ENCODE results near the gene HIVEP3.

Gene HIVEP3

GRCh38 chr1:41626616-41627375 is 291.9 kb downstream of the HIVEP3 start:
- no peaks in the 10 kb centered on the region for H3K27me3 Mint-ChIP-seq
- H3K27ac Mint-ChIP-seq = no peak overlapping the region
- peaks cover 26% of the 10 kb centered on the region for H3K36me3 Mint-ChIP-seq
- peaks cover 67% of the 10 kb centered on the region for H3K4me1 Mint-ChIP-seq
- no peaks in the 10 kb centered on the region for H3K9me3 Mint-ChIP-seq
- H3K4me3 Mint-ChIP-seq = peak overlapping the region; percentile 11

DNA sequence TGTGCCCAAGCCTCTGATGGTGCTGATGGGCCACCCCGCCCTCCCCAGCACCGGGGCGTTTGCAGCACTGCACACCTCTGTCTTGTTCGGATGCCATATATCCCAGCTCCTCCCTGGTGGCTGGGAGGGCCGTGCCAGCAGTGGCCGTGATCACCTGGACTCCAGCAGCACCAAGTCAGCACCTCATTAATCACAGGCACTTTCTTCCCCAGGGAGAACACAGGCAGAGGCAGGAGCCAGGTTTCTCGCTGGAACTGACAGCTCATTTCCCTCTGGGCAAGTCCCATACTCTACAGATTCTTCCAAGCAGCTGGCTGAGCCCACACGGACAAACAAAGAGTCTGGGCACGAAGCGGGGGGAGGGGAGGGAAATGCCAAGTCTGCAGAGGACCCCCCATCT is 292.6 kb downstream of the HIVEP3 start:
- H3K4me3 Mint-ChIP-seq = no peak overlapping the region
- no peaks in the 10 kb centered on the region for H3K27me3 Mint-ChIP-seq
- peaks cover 69% of the 10 kb centered on the region for H3K4me1 Mint-ChIP-seq
- no peaks in the 10 kb centered on the region for H3K9me3 Mint-ChIP-seq
- peak overlapping the region; percentile 59 for H3K27ac Mint-ChIP-seq
- H3K36me3 Mint-ChIP-seq = peaks cover 26% of the 10 kb centered on the region

GRCh38 chr1:41623736-41624135 is 295.0 kb downstream of the HIVEP3 start:
- Mint-ChIP-seq H3K27me3 (no peaks in the 10 kb centered on the region), H3K4me3 (no peak overlapping the region), H3K27ac (no peak overlapping the region), H3K36me3 (peaks cover 25% of the 10 kb centered on the region), H3K9me3 (no peaks in the 10 kb centered on the region), H3K4me1 (peaks cover 55% of the 10 kb centered on the region)

- Mint-ChIP-seq H3K9me3 (no peaks in the 10 kb centered on the region), H3K4me1 (peaks cover 52% of the 10 kb centered on the region), H3K4me3 (no peak overlapping the region), H3K27me3 (no peaks in the 10 kb centered on the region), H3K36me3 (peaks cover 22% of the 10 kb centered on the region), H3K27ac (no peak overlapping the region)
Measured at GRCh38 chr1:41622859-41623732, 295.6 kb downstream of the HIVEP3 start.

- Mint-ChIP-seq H3K27me3 (no peaks in the 10 kb centered on the region), H3K27ac (no peak overlapping the region), H3K9me3 (no peaks in the 10 kb centered on the region), H3K4me3 (no peak overlapping the region), H3K4me1 (peaks cover 47% of the 10 kb centered on the region), H3K36me3 (peaks cover 18% of the 10 kb centered on the region)
Measured at GRCh38 chr1:41622402-41622801, 296.3 kb downstream of the HIVEP3 start.

- H3K36me3 Mint-ChIP-seq = peaks cover 18% of the 10 kb centered on the region
- no peak overlapping the region for H3K27ac Mint-ChIP-seq
- H3K27me3 Mint-ChIP-seq = no peaks in the 10 kb centered on the region
- peaks cover 41% of the 10 kb centered on the region for H3K4me1 Mint-ChIP-seq
- H3K4me3 Mint-ChIP-seq = no peak overlapping the region
- H3K9me3 Mint-ChIP-seq = no peaks in the 10 kb centered on the region
Measured at GRCh38 chr1:41621791-41622190, 296.9 kb downstream of the HIVEP3 start.

- peaks cover 38% of the 10 kb centered on the region for H3K4me1 Mint-ChIP-seq
- no peak overlapping the region for H3K27ac Mint-ChIP-seq
Measured at GRCh38 chr1:41621256-41621655, 297.5 kb downstream of the HIVEP3 start.

DNA sequence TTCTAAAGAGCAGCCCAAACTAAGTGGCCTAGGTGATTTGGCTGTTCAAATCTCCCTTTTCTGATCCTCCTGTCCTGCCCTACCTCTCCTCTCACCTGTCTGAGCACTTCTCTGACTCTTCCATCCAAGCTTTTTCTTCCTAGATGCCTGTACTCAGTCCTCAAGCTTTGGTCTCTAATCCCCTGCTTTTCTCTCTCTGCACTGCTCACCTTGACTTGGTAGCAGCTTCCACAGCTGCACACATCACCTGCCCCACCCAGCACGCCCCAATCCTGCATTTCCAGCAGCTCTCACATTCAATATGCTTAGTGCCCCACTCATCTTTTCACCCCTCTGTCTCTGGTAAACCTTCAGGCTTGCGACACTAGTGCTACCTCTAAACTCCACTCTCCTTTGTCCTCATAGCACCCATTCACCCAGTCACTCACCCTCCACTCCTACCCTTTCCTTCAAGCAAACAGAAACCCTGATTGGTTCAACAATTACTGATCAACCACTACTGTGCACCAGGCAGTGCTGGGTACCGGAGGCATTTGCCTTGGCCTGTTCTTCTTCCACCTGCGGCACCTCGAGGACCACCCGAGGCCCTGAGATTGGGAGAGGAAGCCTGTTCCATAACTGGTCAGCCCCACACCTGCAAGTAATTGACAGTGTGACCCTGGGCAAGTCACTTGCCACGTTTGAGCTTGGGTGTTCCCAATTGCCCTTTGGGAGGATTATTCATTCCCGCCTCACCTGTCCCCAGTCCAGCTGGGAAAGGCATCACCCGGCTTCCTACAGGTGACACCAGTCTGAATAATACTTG is 298.2 kb downstream of the HIVEP3 start:
- no peaks in the 10 kb centered on the region for H3K9me3 Mint-ChIP-seq
- no peak overlapping the region for H3K4me3 Mint-ChIP-seq
- peak overlapping the region; percentile 15 for H3K27ac Mint-ChIP-seq
- H3K4me1 Mint-ChIP-seq = peaks cover 42% of the 10 kb centered on the region
- no peaks in the 10 kb centered on the region for H3K27me3 Mint-ChIP-seq
- peaks cover 15% of the 10 kb centered on the region for H3K36me3 Mint-ChIP-seq

More at GRCh38 chr1:41621256-41621655, 297.5 kb downstream of the HIVEP3 start:
- Mint-ChIP-seq H3K27me3 (no peaks in the 10 kb centered on the region), H3K4me3 (no peak overlapping the region), H3K36me3 (peaks cover 18% of the 10 kb centered on the region), H3K9me3 (no peaks in the 10 kb centered on the region)

DNA sequence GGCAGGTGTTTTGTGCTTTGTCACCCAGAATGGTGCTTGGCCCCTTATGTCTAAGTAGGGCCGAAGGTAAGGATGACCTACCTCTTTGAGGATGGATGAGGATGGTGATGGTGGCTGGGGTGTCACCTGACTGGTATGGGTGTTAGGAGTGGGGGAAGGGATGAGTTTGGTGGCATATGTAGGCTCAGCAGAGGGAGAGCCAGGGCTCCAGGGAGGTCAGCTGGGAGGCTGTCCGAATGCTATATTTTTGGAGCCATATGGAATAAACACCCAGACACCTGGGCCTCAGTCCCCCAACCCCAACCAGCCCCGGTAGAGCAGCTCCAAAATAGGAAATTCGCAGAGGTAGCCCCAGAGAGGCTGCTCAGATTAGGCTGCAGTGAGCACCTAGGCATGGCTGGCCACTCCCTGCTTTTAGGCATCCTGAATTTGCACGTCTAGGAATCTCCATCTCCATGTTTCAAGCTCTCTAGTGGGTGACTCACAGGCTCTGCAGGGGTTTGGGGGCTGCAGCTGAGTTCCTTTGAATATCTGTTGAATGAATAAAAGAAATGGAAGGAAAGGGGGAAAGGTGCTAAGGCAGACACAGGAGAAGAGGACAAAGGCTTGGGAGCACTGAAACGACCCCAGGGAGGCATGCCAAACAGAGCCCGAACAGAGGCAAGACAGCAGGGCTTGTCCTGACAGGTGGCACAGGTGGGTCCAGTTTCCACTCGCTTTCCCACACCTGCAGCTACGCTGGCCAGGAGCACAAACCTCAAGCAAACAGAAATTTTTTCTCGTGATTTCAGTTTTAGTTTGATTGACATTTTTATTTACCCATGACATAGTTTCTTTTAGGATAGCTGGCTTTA is 299.0 kb downstream of the HIVEP3 start:
- Mint-ChIP-seq H3K27me3 (no peaks in the 10 kb centered on the region), H3K36me3 (peaks cover 15% of the 10 kb centered on the region), H3K4me3 (no peak overlapping the region), H3K9me3 (no peaks in the 10 kb centered on the region), H3K4me1 (peaks cover 47% of the 10 kb centered on the region), H3K27ac (no peak overlapping the region)

DNA sequence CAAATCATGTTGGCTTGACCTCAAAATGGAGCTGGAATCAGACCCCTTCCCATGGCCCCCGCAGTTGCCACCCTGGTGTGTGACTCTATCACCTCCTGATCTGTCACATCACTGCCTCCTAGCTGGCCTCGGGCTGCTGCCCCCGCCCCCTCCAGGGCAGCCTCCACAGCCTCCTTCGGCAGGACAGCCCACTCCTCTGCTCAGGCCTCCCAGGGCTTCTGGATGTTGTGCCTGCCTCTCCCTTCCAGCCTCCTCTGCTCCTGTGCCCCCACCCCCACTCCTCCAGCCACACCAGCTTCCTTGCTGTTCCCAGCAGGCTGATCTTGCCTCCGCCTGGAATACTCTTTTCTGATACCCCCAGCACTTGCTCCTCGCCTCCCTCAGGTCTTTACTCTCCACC is 299.9 kb downstream of the HIVEP3 start:
- Mint-ChIP-seq H3K27ac (peak overlapping the region; percentile 41), H3K4me3 (no peak overlapping the region), H3K27me3 (no peaks in the 10 kb centered on the region), H3K9me3 (no peaks in the 10 kb centered on the region), H3K4me1 (peaks cover 40% of the 10 kb centered on the region), H3K36me3 (peaks cover 16% of the 10 kb centered on the region)

DNA sequence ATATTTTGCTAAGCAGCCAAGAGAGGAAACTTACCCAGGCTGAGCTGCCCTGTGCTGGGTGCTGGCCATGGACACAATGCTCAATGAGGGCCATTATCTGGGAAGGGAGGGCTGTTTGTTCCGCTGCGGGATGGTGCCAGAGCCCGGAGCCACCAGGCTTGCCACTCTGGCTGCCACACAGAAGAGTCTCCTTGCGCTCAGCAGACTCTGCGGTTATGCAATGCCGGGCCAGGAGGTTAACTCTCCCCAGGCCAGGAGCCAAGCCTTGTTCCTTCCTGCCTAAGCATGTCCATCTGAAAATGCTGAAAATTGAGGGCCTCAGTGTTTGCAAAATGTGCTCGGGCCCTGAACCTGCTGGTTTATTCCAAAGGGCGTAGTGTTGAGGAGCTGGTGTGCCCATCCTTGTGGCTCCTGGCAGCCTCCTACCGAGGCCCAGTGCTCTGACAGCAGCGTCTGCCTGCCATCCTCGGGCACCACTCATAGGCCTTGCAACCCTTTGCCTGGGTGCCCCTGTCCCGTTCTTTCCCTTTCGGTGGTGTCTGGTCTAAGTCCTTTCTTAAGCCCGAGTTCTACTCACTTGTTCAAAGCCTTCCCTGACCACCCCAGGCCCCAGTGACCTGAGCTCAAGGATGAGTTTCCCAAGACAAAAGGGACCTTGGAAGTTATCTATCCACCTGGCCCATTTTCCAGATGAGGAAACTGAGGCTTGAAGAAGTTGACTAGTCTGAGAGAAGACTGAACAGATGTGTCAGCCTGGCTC is 300.5 kb downstream of the HIVEP3 start:
- Mint-ChIP-seq H3K9me3 (no peaks in the 10 kb centered on the region), H3K27ac (peak overlapping the region; percentile 23), H3K4me1 (peaks cover 34% of the 10 kb centered on the region), H3K36me3 (peaks cover 16% of the 10 kb centered on the region), H3K4me3 (no peak overlapping the region), H3K27me3 (no peaks in the 10 kb centered on the region)

DNA sequence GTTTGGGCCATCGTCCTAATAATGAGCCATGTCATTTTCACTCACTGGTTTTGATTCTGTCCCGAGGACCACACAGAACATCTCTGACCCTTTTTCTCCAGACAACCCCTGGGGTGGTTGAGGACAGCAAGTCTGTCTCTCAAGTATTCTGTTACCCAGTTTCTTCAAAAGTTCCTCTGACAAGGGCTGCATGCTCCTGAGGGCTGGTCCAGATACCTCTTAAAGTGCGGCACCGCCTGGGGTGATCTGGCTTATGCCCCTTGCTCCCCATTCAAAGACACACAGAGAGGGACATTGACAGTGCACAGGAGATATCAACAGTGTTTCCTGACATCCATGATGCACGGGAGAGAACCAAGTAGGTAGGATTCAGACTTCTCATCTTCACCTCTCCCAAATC is 301.4 kb downstream of the HIVEP3 start:
- H3K27ac Mint-ChIP-seq = peak overlapping the region; percentile 41
- no peaks in the 10 kb centered on the region for H3K27me3 Mint-ChIP-seq
- peaks cover 25% of the 10 kb centered on the region for H3K4me1 Mint-ChIP-seq
- peaks cover 14% of the 10 kb centered on the region for H3K36me3 Mint-ChIP-seq
- no peaks in the 10 kb centered on the region for H3K9me3 Mint-ChIP-seq
- no peak overlapping the region for H3K4me3 Mint-ChIP-seq

GRCh38 chr1:41616563-41616962 is 302.2 kb downstream of the HIVEP3 start:
- Mint-ChIP-seq H3K4me1 (peaks cover 18% of the 10 kb centered on the region), H3K36me3 (peaks cover 14% of the 10 kb centered on the region), H3K27ac (no peak overlapping the region), H3K27me3 (no peaks in the 10 kb centered on the region), H3K9me3 (no peaks in the 10 kb centered on the region), H3K4me3 (no peak overlapping the region)

DNA sequence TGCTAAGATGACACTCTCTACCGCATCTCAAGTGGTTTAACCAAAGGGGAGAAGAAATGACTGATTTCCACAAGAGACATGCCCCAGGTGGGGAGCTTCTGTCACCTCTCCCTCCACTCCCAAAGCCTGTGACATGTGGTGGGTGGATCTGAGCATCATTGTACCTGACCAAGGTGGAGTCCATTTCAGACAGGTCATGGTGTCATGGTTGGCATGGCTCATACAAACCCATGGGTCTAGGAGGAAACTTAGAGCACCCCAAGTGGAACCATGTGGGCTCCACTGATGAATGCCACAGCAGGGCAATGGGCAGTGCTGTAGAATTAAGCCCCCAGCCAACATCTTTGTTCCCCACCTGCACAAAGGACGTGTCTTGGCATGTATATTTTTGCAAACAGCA is 302.7 kb downstream of the HIVEP3 start:
- H3K27ac Mint-ChIP-seq = no peak overlapping the region
- H3K9me3 Mint-ChIP-seq = no peaks in the 10 kb centered on the region
- H3K4me1 Mint-ChIP-seq = peaks cover 14% of the 10 kb centered on the region
- no peaks in the 10 kb centered on the region for H3K27me3 Mint-ChIP-seq
- no peak overlapping the region for H3K4me3 Mint-ChIP-seq
- H3K36me3 Mint-ChIP-seq = peaks cover 14% of the 10 kb centered on the region

Data from activated naive CD4-positive, alpha-beta T cell treated with anti-CD3 and anti-CD28 coated beads, Interleukin-2, amount 50 U/mL, for 24 hours (primary cell).